NB4 (cell line): ENCODE results near the gene SF3A1.

Source experiments
- CTCF ChIP-seq: IDR thresholded peaks from one replicate; pipeline ENCODE4 v1.5.1; 2012; ENCODE audit warnings: low read depth, low read length
- MAX ChIP-seq: IDR thresholded peaks from 2 replicates; pipeline ENCODE4 v1.6.1; 2011; ENCODE audit warnings: low read depth, low read length
- MYC ChIP-seq: IDR thresholded peaks from 2 replicates; pipeline ENCODE4 v1.6.1; 2011; ENCODE audit warnings: low read depth, low read length
- POLR2A ChIP-seq: IDR thresholded peaks from 2 replicates; pipeline ENCODE4 v1.6.1; 2011; ENCODE audit warnings: mild to moderate bottlenecking; ENCODE audit not compliant: insufficient read length; ENCODE audit errors: extremely low read depth

GRCh38 chr22:30333707-30334087 lies 23.0 kb downstream of the SF3A1 start:
- TF ChIP-seq MAX (no peak), CTCF (no peak), POLR2A (no peak), MYC (no peak)
